SU-DHL-6 (cell line): ENCODE measurements around the gene RHBDD2.
"Not testable (repeated sequence)": the region's sequence is repeated elsewhere in the genome, so short reads cannot be mapped to it uniquely, and the experiment has no call there.

Source experiments
- H2AFZ ChIP-seq: fragments of 200-600 bp; sonication (generic); 2 replicates; pipeline ENCODE4 v1.6.1; 2014; ENCODE audit warnings: low read depth, mild to moderate bottlenecking, moderate library complexity, mixed read lengths, antibody characterized with exemption, low read length; ENCODE audit not compliant: severe bottlenecking
- H3F3A ChIP-seq: fragments of 200-600 bp; shearing (Covaris generic); 2 replicates; pipeline ENCODE4 v1.6.0; 2016; ENCODE audit warnings: antibody characterized with exemption, mild to moderate bottlenecking; ENCODE audit not compliant: insufficient read depth
- H3K27ac ChIP-seq: fragments of 200-600 bp; sonication (generic); 2 replicates; pipeline ENCODE4 v1.5.1; 2016; ENCODE audit warnings: low read depth, mild to moderate bottlenecking, low read length, moderate library complexity, mixed read lengths
- H3K27me3 ChIP-seq: fragments of 200-600 bp; sonication (generic), shearing (Covaris generic); 2 replicates; pipeline ENCODE4 v1.6.0; 2014; ENCODE audit warnings: mild to moderate bottlenecking, low read length
- H3K36me3 ChIP-seq: fragments of 200-600 bp; sonication (generic); 2 replicates; pipeline ENCODE4 v1.6.1; 2014; ENCODE audit warnings: mild to moderate bottlenecking, low read length, mixed read lengths
- H3K4me2 ChIP-seq: fragments of 300-600, 200-600 bp; shearing (Covaris generic), sonication (generic); 2 replicates; pipeline ENCODE4 v1.6.0; 2014; ENCODE audit warnings: low read length, low read depth, mild to moderate bottlenecking; ENCODE audit not compliant: poor library complexity, severe bottlenecking
- H3K4me3 ChIP-seq: fragments of 200-600 bp; sonication (generic); 2 replicates; pipeline ENCODE4 v1.5.1; 2014; ENCODE audit warnings: antibody characterized with exemption, low read length, mild to moderate bottlenecking, mixed read lengths; ENCODE audit not compliant: insufficient read depth, poor library complexity, severe bottlenecking
- H3K79me2 ChIP-seq: fragments of 200-600 bp; sonication (generic); 2 replicates; pipeline ENCODE4 v1.6.1; 2014; ENCODE audit warnings: mild to moderate bottlenecking, low read length, moderate library complexity; ENCODE audit not compliant: insufficient read depth
- H3K9ac ChIP-seq: fragments of 200-600 bp; sonication (generic); 2 replicates; pipeline ENCODE4 v1.7.0; 2014; ENCODE audit warnings: mild to moderate bottlenecking, low read length
- H3K9me2 ChIP-seq: fragments of 200-600 bp; sonication (generic); replicated peaks from 2 replicates; pipeline ENCODE4 v1.6.1; 2014; ENCODE audit warnings: low read length; ENCODE audit not compliant: insufficient read depth
- H3K9me3 ChIP-seq: fragments of 200-600 bp; sonication (generic); 2 replicates; pipeline ENCODE4 v1.6.1; 2014; ENCODE audit warnings: low read length, mixed read lengths; ENCODE audit not compliant: insufficient read depth
- H4K20me1 ChIP-seq: fragments of 200-600 bp; sonication (generic); 2 replicates; pipeline ENCODE4 v1.6.1; 2014; ENCODE audit warnings: low read depth, mild to moderate bottlenecking, antibody characterized with exemption, low read length, moderate library complexity, mixed read lengths
- CTCF ChIP-seq: fragments of 200-600 bp; sonication (generic); IDR thresholded peaks from one replicate; pipeline ENCODE4 v1.5.1; 2017; ENCODE audit warnings: antibody characterized with exemption, mild to moderate bottlenecking, low read length, moderate library complexity; ENCODE audit not compliant: insufficient read depth, poor library complexity, severe bottlenecking
- EZH2phosphoT487 ChIP-seq: fragments of 200-600 bp; sonication (generic), shearing (Covaris generic); conservative IDR thresholded peaks from 2 replicates; pipeline ENCODE4 v1.6.1; 2018; ENCODE audit warnings: mild to moderate bottlenecking, antibody characterized with exemption, low read length, moderate library complexity, mixed read lengths

Gene RHBDD2

GRCh38 chr7:75847707-75848106, 31.1 kb upstream of the RHBDD2 start:
- Histone ChIP-seq H3K9me3 (no peaks in the 10 kb centered on the region), H3K4me3 (no peak overlapping the region), H3K79me2 (no peaks in the 10 kb centered on the region), H3F3A (no peaks in the 10 kb centered on the region), H3K9me2 (no peaks in the 10 kb centered on the region), H3K4me2 (no peak overlapping the region), H3K27ac (no peak overlapping the region), H3K9ac (no peak overlapping the region), H4K20me1 (no peaks in the 10 kb centered on the region), H2AFZ (no peak overlapping the region), H3K27me3 (no peaks in the 10 kb centered on the region), H3K36me3 (no peaks in the 10 kb centered on the region)
- no peak for TF ChIP-seq EZH2phosphoT487
- no peak for TF ChIP-seq CTCF

DNA sequence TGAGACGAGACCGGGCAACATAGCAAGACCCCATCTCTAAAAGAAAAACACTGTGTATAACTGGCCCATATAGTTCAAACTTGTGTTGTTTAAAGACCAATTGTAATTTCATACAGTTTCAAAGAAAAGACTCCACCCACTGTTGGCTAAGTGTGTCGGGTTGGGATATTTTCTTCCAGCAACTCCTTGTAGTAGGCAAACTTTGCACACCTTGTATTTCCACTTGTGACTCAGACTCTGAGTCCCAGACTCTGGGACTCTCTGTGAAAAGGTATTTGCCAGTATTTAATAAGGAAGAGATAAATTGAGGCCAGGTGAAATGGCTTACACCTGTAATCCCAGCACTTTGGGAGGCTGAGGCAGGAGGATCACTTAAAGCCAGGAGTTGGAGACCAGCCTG, 29.3 kb upstream of the RHBDD2 start:
- H3K36me3 ChIP-seq, result no peaks in the 10 kb centered on the region
- TF ChIP-seq EZH2phosphoT487 (no peak), CTCF (no peak)
- no peaks in the 10 kb centered on the region for H3K27me3 ChIP-seq
- H3K4me2 ChIP-seq, result no peak overlapping the region
- H3F3A ChIP-seq, result no peaks in the 10 kb centered on the region
- H3K9me2 ChIP-seq, result no peaks in the 10 kb centered on the region
- no peak overlapping the region for H3K27ac ChIP-seq
- H3K9me3 ChIP-seq, result no peaks in the 10 kb centered on the region
- no peaks in the 10 kb centered on the region for H4K20me1 ChIP-seq
- no peak overlapping the region for H2AFZ ChIP-seq
- no peaks in the 10 kb centered on the region for H3K79me2 ChIP-seq
- H3K9ac ChIP-seq, result no peak overlapping the region
- no peak overlapping the region for H3K4me3 ChIP-seq

GRCh38 chr7:75850235-75850634, 28.6 kb upstream of the RHBDD2 start:
- H3K9me3 ChIP-seq, result no peaks in the 10 kb centered on the region
- no peak overlapping the region for H2AFZ ChIP-seq
- H3K27ac ChIP-seq, result no peak overlapping the region
- no peaks in the 10 kb centered on the region for H3K36me3 ChIP-seq
- H3F3A ChIP-seq, result no peaks in the 10 kb centered on the region
- no peaks in the 10 kb centered on the region for H3K27me3 ChIP-seq
- no peaks in the 10 kb centered on the region for H3K9me2 ChIP-seq
- no peaks in the 10 kb centered on the region for H3K79me2 ChIP-seq
- TF ChIP-seq CTCF, result no peak
- no peak for TF ChIP-seq EZH2phosphoT487
- H3K4me2 ChIP-seq, result no peak overlapping the region
- H3K4me3 ChIP-seq, result no peak overlapping the region
- no peaks in the 10 kb centered on the region for H4K20me1 ChIP-seq
- H3K9ac ChIP-seq, result no peak overlapping the region

DNA sequence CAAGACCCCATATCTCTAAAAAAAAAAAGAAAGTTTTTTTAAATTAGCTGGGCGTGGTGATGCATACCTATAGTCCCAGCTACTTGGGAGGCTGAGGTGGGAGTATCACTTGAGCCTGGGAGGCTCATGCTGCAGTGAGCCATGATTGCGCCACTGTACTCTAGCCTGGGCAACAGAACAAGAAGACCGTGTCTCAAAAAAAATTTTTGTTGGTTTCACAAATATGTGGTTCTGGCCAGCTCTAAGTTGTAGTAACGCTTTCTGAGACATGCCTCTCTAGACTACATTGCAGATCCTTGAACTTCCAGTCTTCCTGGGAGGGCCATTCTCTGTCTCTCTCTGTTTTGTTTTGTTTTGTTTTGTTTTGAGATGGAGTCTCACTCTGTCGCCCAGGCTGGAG, 24.6 kb upstream of the RHBDD2 start:
- no peaks in the 10 kb centered on the region for H3K36me3 ChIP-seq
- H3K27ac ChIP-seq, result no peak overlapping the region
- H4K20me1 ChIP-seq, result no peaks in the 10 kb centered on the region
- no peak overlapping the region for H3K9ac ChIP-seq
- TF ChIP-seq CTCF, result no peak
- no peak for TF ChIP-seq EZH2phosphoT487
- H3K9me2 ChIP-seq, result no peaks in the 10 kb centered on the region
- no peak overlapping the region for H3K4me2 ChIP-seq
- H3K79me2 ChIP-seq, result no peaks in the 10 kb centered on the region
- H3K27me3 ChIP-seq, result no peaks in the 10 kb centered on the region
- no peaks in the 10 kb centered on the region for H3K9me3 ChIP-seq
- no peak overlapping the region for H2AFZ ChIP-seq
- H3K4me3 ChIP-seq, result no peak overlapping the region
- no peaks in the 10 kb centered on the region for H3F3A ChIP-seq

DNA sequence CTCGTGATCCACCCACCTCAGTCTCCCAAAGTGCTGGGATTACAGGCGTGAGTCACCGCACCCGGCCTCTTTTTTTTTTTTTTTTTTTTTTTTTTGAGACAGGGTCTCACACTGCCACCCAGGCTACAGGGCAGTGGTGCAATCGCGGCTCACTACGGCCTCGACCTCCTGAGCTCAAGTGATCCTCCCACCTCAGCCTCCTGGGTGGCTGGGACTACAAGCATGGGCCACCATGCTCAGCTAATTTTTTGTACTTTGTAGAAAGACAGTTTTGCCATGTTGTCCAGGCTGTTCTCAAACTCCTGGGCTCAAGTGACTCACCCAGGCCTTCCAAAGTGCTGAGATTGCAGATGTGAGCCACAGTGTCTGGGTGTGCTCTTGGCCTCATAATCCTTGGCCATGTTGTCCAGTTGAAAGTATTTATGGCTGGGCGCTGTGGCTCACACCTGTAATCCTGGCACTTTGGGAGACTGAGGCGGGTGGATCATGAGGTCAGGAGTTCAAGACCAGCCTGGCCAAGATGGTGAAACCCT, 24.0 kb upstream of the RHBDD2 start:
- H3K27me3 ChIP-seq, H3K4me2 ChIP-seq, H3K4me3 ChIP-seq, H3K9me2 ChIP-seq, H4K20me1 ChIP-seq, H3F3A ChIP-seq, H2AFZ ChIP-seq, H3K79me2 ChIP-seq, H3K36me3 ChIP-seq, H3K27ac ChIP-seq, H3K9ac ChIP-seq, H3K9me3 ChIP-seq: not testable (repeated sequence)
